ENCODE data around the gene PTRH1.

The PTRH1 gene

DNA sequence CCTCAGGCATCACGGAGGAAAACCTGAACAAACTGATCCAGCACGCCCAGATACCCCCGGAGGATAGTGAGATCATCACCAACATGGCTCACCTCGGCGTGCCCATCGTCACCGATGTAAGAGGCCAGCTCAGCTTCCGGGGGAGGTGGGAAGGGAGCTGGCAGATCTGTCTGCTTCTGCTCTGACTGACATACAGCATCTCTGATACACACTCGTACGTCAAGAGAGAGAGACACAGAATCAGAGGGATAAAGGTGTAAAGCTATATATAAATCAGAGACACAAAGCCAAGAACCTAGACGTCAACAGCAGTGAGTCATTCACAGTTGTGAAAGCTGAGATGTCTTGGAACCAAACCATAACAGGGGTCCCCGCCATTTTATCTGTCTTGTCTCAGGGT is 38.8 kb downstream of the PTRH1 start:
- no peaks in the 10 kb centered on the region for H4K20me1 ChIP-seq (ENCODE audit: insufficient read depth)
- no peaks in the 10 kb centered on the region for H3K36me3 ChIP-seq (ENCODE audit: insufficient read depth)

DNA sequence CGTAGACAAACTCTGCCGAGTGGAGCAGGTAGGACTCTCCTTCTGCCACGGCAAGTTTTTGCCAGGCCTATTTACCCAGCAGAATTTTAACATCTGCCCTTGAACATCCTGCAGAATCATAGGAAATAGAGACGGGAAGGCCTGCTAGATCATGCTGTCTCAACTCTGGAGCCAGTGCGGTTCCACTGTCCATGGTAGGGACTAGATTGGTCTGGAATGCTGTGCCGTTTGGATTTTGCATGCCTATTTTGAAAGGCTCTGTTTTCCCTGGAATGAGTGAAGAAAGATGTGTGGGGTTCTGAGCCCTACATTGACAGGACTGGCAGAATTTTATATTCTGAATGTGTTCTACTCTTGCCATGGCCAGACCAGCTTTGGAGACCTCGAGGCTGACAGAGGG is 42.2 kb downstream of the PTRH1 start:
- H3K79me2 ChIP-seq (ENCODE audit: insufficient read depth, low read depth): no peaks in the 10 kb centered on the region
- no peaks in the 10 kb centered on the region for H3K27me3 ChIP-seq (ENCODE audit: insufficient read depth, low read depth)
- no peak overlapping the region for H3K4me2 ChIP-seq
- TF ChIP-seq, protein P1, sequence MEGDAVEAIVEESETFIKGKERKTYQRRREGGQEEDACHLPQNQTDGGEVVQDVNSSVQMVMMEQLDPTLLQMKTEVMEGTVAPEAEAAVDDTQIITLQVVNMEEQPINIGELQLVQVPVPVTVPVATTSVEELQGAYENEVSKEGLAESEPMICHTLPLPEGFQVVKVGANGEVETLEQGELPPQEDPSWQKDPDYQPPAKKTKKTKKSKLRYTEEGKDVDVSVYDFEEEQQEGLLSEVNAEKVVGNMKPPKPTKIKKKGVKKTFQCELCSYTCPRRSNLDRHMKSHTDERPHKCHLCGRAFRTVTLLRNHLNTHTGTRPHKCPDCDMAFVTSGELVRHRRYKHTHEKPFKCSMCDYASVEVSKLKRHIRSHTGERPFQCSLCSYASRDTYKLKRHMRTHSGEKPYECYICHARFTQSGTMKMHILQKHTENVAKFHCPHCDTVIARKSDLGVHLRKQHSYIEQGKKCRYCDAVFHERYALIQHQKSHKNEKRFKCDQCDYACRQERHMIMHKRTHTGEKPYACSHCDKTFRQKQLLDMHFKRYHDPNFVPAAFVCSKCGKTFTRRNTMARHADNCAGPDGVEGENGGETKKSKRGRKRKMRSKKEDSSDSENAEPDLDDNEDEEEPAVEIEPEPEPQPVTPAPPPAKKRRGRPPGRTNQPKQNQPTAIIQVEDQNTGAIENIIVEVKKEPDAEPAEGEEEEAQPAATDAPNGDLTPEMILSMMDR (conservative IDR thresholded peaks at IDR 0.05; ENCODE audit: low read depth, low read length): no peak
- no peak overlapping the region for H3K4me3 ChIP-seq (IDR thresholded peaks at IDR 0.05; ENCODE audit: insufficient read depth, low read depth, low read length)
- no peaks in the 10 kb centered on the region for H3K4me1 ChIP-seq (ENCODE audit: low read depth, poor library complexity, severe bottlenecking)
- H2AFZ ChIP-seq (ENCODE audit: low read depth): no peak overlapping the region
- H3K27ac ChIP-seq: no peak overlapping the region
- no peaks in the 10 kb centered on the region for H3K36me3 ChIP-seq (ENCODE audit: insufficient read depth)
- no peak overlapping the region for H3K9ac ChIP-seq
- no peaks in the 10 kb centered on the region for H4K20me1 ChIP-seq (ENCODE audit: insufficient read depth)

More for the DNA sequence above, 38.8 kb downstream of the PTRH1 start:
- TF ChIP-seq, protein P1 (conservative IDR thresholded peaks at IDR 0.05; ENCODE audit: low read depth, low read length): no peak
- H3K79me2 ChIP-seq (ENCODE audit: insufficient read depth, low read depth): no peaks in the 10 kb centered on the region
- H3K4me1 ChIP-seq (ENCODE audit: low read depth, poor library complexity, severe bottlenecking): no peaks in the 10 kb centered on the region
- no peak overlapping the region for H3K4me2 ChIP-seq
- no peak overlapping the region for H2AFZ ChIP-seq (ENCODE audit: low read depth)
- H3K27me3 ChIP-seq (ENCODE audit: insufficient read depth, low read depth): no peaks in the 10 kb centered on the region
- no peak overlapping the region for H3K9ac ChIP-seq
- no peak overlapping the region for H3K4me3 ChIP-seq (IDR thresholded peaks at IDR 0.05; ENCODE audit: insufficient read depth, low read depth, low read length)
- no peak overlapping the region for H3K27ac ChIP-seq

DNA sequence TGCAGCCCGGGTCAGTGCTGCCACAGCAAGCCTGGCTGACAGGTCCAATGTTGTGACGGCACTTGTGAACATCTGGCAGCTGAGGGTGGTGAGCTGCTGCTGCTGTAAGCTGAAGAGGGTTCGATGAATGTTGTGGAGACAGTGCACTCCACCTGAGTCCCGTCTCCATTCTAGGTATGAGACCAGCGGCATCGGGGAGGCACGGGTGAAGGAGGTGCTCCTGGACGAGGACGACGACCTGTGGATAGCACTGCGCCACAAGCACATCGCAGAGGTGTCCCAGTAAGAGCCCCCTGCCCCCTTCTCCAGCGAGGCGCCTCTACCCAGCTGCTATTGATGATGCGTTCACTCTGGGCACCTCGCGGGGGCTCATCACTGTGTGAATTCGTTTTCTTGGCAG is 47.6 kb downstream of the PTRH1 start:
- Histone ChIP-seq H3K27me3 (ENCODE audit: insufficient read depth, low read depth) (no peaks in the 10 kb centered on the region), H3K27ac (no peak overlapping the region), H2AFZ (ENCODE audit: low read depth) (no peak overlapping the region), H3K4me1 (ENCODE audit: low read depth, poor library complexity, severe bottlenecking) (peaks cover 14% of the 10 kb centered on the region), H3K79me2 (ENCODE audit: insufficient read depth, low read depth) (no peaks in the 10 kb centered on the region), H3K4me3 (IDR thresholded peaks at IDR 0.05; ENCODE audit: insufficient read depth, low read depth, low read length) (no peak overlapping the region), H3K9ac (no peak overlapping the region), H4K20me1 (ENCODE audit: insufficient read depth) (no peaks in the 10 kb centered on the region), H3K36me3 (ENCODE audit: insufficient read depth) (no peaks in the 10 kb centered on the region), H3K4me2 (no peak overlapping the region)
- TF ChIP-seq, protein P1 (conservative IDR thresholded peaks at IDR 0.05; ENCODE audit: low read depth, low read length): no peak

DNA sequence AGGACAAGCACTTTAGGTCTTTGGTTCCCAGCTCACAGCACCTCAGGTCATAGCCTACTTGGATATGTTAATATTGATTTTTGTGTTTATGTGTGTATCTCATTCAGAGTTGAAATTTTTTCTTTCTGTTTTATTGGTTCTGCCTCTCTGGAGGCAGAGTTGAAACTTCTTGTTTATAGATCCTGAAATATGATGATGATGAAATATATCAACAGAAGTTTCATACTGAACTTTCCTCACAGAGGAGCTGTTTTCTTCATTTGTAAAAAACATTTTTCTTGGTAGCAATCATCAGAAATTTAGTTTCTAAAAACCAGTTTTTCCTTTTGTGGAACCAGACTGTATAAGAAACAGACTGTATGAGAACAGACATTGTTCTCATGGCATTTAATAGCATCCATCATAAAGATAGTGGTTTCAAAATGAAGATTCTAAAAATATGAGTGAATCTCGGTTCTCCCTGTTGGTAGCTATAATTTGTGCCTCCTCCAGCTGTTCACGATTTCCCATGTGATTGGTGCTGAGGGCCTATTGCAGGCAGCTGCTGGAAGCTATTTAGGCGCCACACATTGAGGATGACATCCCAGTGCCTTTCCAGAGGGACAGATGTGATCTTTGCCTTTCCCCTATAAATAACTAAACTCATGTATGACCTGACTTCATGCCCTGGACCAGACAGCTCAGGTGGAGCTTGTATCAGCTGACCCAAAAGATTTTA is 48.2 kb downstream of the PTRH1 start:
- H2AFZ ChIP-seq (ENCODE audit: low read depth): no peak overlapping the region
- H3K4me3 ChIP-seq (IDR thresholded peaks at IDR 0.05; ENCODE audit: insufficient read depth, low read depth, low read length): no peak overlapping the region
- no peak overlapping the region; the same call in 1 of the 2 replicates for H3K27ac ChIP-seq
- no peaks in the 10 kb centered on the region for H3K79me2 ChIP-seq (ENCODE audit: insufficient read depth, low read depth)
- no peaks in the 10 kb centered on the region for H3K36me3 ChIP-seq (ENCODE audit: insufficient read depth)
- no peaks in the 10 kb centered on the region for H4K20me1 ChIP-seq (ENCODE audit: insufficient read depth)
- H3K27me3 ChIP-seq (ENCODE audit: insufficient read depth, low read depth): no peaks in the 10 kb centered on the region
- peaks cover 14% of the 10 kb centered on the region for H3K4me1 ChIP-seq (ENCODE audit: low read depth, poor library complexity, severe bottlenecking)
- no peak overlapping the region for H3K9ac ChIP-seq
- peak overlapping the region; percentile 18; the same call in 1 of the 2 replicates for H3K4me2 ChIP-seq
- TF ChIP-seq, protein P1 (conservative IDR thresholded peaks at IDR 0.05; ENCODE audit: low read depth, low read length): no peak

Data from KMS-11 (cell line).